ENCODE results near the gene SCNM1.

Gene SCNM1

GRCh38 chr1:151210830-151211229 lies 44.9 kb downstream of the SCNM1 start:
- H3K27me3 ChIP-seq (ENCODE audit: insufficient read depth, poor library complexity, severe bottlenecking): no peaks in the 10 kb centered on the region
- no peak overlapping the region for H3K4me3 ChIP-seq (replicated peaks; ENCODE audit: insufficient read depth, low read length)
- no peak for TF ChIP-seq POLR2AphosphoS5 (IDR thresholded peaks at IDR 0.05; ENCODE audit: low read depth)
- TF ChIP-seq, protein P1, sequence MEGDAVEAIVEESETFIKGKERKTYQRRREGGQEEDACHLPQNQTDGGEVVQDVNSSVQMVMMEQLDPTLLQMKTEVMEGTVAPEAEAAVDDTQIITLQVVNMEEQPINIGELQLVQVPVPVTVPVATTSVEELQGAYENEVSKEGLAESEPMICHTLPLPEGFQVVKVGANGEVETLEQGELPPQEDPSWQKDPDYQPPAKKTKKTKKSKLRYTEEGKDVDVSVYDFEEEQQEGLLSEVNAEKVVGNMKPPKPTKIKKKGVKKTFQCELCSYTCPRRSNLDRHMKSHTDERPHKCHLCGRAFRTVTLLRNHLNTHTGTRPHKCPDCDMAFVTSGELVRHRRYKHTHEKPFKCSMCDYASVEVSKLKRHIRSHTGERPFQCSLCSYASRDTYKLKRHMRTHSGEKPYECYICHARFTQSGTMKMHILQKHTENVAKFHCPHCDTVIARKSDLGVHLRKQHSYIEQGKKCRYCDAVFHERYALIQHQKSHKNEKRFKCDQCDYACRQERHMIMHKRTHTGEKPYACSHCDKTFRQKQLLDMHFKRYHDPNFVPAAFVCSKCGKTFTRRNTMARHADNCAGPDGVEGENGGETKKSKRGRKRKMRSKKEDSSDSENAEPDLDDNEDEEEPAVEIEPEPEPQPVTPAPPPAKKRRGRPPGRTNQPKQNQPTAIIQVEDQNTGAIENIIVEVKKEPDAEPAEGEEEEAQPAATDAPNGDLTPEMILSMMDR (IDR thresholded peaks at IDR 0.05; ENCODE audit: insufficient read depth, low read length): no peak
- no peak for TF ChIP-seq GABPA (IDR thresholded peaks at IDR 0.05; ENCODE audit: low read depth)
- TF ChIP-seq REST (IDR thresholded peaks at IDR 0.05; ENCODE audit: insufficient replicate concordance, low read depth): no peak
- no peak for TF ChIP-seq SPI1 (IDR thresholded peaks at IDR 0.05; ENCODE audit: borderline replicate concordance, low read depth)
- no peak overlapping the region for H3K27ac ChIP-seq (replicated peaks)
- DNase-seq (ENCODE audit: low read depth in 1 of 2, low spot score in 1 of 2): no peak

DNA sequence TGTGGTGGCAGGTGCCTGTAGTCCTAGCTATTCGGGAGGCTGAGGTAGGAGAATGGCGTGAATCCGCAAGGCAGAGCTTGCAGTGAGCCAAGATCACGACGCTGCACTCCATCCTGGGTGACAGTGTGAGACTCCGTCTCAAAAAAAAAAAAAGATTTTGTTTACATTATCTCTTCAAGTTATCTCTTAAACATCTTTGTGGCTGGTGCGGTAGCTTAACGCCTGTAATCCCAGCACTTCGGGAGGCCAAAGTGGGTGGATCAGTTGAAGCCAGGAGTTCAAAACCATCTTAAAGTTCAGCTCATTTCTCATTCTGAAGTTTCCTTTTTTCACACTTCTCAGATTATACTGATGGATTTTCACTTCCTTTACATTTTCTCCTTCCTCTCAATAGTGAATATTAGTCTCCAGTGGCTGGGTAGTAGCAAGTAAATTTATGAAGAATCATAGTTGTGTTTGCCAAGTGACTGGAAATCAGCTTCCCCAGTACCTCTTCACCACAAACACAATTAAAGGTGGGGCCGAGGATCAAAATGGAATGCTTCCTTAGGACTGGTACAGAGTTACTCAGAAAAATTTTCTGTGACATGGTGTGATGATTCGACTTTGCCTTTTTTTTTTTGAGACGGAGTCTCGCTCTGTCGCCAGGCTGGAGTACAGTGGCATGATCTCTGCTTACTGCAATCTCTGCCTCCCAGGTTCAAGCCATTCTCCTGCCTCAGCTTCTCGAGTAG lies 46.2 kb downstream of the SCNM1 start:
- Histone ChIP-seq H3K27me3 (ENCODE audit: insufficient read depth, poor library complexity, severe bottlenecking) (no peaks in the 10 kb centered on the region), H3K27ac (replicated peaks) (no peak overlapping the region), H3K4me3 (replicated peaks; ENCODE audit: insufficient read depth, low read length) (no peak overlapping the region)
- TF ChIP-seq GABPA (IDR thresholded peaks at IDR 0.05; ENCODE audit: low read depth) (no peak), POLR2AphosphoS5 (IDR thresholded peaks at IDR 0.05; ENCODE audit: low read depth) (no peak), REST (IDR thresholded peaks at IDR 0.05; ENCODE audit: insufficient replicate concordance, low read depth) (no peak), SPI1 (IDR thresholded peaks at IDR 0.05; ENCODE audit: borderline replicate concordance, low read depth) (no peak)
- TF ChIP-seq, protein P1 (IDR thresholded peaks at IDR 0.05; ENCODE audit: insufficient read depth, low read length): no peak
- no peak for DNase-seq (ENCODE audit: low read depth in 1 of 2, low spot score in 1 of 2)

- H3K4me3 ChIP-seq (replicated peaks; ENCODE audit: insufficient read depth, low read length): no peak overlapping the region
- DNase-seq (ENCODE audit: low read depth in 1 of 2, low spot score in 1 of 2): no peak
- TF ChIP-seq POLR2AphosphoS5 (IDR thresholded peaks at IDR 0.05; ENCODE audit: low read depth) (no peak), SPI1 (IDR thresholded peaks at IDR 0.05; ENCODE audit: borderline replicate concordance, low read depth) (no peak), REST (IDR thresholded peaks at IDR 0.05; ENCODE audit: insufficient replicate concordance, low read depth) (no peak), GABPA (IDR thresholded peaks at IDR 0.05; ENCODE audit: low read depth) (no peak)
- TF ChIP-seq, protein P1 (IDR thresholded peaks at IDR 0.05; ENCODE audit: insufficient read depth, low read length): no peak
- no peaks in the 10 kb centered on the region for H3K27me3 ChIP-seq (ENCODE audit: insufficient read depth, poor library complexity, severe bottlenecking)
- no peak overlapping the region for H3K27ac ChIP-seq (replicated peaks)
Measured at GRCh38 chr1:151213560-151213959, 47.6 kb downstream of the SCNM1 start.

Measured in HL-60 (cell line).